GM11168 (cell line): ENCODE data around the gene NFYC.
"Not testable (repeated sequence)": the region's sequence is repeated elsewhere in the genome, so short reads cannot be mapped to it uniquely, and the experiment has no call there.

Experiments used
- in situ Hi-C: fragments of 300-500 bp; cut with MboI; formaldehyde crosslinking; loops from one replicate; pipeline ENCODE4 v1.12.0; 2022; ENCODE audit warnings: low sequenced_read_pairs; ENCODE audit not compliant: unreplicated experiment

Gene NFYC

DNA sequence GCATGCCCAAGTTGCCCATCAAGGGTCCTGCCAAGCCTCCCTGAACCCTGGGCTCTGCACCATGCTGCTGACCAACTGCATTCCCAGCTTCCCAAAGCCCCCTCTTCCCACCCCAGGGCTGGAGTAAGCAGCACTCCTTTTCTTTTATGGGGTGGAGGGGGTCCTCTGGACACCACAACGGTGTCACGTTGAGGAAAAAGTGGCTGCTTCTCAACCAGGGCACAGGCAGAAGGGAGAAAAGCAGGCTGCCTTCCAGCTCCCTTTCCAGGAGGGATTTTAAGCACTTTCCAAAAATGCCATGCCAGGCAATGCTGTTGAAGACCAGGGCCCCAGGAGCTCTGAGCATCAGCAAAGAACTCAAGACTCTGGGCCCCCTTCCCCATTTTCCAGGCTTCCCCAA lies 26.7 kb upstream of the NFYC start:
- in situ Hi-C loops = no loop called here

DNA sequence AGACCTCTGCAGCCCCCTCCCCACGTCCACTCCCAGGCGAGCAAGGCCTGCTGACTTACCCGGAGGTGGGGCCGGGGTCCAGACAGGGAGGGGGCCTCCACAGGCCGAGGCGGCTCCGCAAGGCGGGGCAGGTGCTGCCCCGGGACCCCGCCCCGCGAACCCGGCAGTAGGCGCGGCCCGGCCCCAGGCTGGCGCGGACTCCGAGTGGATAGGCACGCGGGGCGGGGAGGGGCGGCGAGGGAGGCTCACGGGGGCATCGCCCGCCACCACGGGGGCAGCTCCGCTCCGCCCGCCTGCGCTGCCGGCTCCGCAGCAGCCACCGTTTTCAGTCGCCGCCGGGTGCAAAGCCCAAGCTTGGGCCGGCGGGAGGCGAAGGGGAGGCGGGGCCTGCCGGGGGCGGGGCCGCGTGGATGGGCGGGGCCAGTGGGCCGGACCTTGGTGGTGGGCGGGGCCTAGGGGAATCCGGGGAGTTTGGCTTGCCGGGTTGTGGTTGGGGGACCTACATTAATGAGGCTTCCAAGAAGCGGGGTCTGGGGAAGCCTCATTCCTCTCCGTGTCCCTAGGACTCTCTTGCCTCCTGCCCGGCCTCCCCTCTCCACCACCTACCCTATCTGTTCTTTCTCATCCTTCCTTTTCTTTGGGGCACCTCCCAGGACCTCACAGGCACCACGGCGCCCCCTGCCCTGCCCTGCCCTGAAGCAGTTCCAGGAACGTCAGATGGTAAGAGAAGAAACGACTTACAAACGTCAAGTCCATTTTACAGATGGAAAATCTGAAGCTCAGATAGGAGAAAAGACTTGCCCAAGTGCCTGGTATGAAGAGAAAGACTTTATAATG lies 26.0 kb upstream of the NFYC start, which contains the start of gene RIMS3:
Gene RIMS3, minus strand, starts transcription at position 348 of the 837 bp plus-strand sequence. CDS start 23,757 bp downstream, outside the sequence.
- in situ Hi-C loops = no loop called here

DNA sequence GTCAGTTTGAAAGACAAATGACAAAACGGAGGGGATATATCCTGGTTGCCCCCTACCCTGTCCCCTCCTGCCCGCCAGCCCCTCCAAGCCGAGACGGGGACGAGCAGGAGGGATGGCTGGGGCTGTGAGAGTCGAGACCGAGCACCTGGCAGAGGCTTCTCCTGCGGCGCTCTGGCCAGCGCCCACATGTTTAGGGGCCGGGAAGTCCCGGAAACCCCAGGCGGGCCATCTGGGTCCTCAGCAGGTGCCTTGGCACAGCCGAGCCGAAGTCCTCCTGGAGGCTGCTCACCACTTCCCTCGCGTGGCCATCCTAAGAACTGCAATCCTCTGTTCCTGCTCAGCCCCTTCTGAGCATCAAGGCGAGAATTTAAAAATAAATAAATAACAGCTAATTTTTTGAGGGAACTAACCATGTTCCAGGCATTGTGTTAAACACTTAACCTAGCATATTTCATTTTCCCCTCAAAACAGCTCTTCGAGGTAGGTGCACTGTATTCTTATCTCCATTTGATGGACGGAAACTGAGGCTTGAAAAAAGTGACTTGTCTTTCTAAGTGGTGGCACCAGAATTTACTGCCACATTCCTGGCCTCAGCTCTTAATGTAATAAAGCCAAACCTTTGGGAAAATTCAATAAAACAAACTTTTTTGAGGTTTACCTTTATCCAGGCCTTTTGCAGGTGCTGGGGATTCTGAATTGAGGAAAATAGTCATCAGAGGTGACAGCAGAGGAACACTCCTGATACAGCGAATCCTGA lies 22.6 kb upstream of the NFYC start:
- in situ Hi-C loops = no loop called here

DNA sequence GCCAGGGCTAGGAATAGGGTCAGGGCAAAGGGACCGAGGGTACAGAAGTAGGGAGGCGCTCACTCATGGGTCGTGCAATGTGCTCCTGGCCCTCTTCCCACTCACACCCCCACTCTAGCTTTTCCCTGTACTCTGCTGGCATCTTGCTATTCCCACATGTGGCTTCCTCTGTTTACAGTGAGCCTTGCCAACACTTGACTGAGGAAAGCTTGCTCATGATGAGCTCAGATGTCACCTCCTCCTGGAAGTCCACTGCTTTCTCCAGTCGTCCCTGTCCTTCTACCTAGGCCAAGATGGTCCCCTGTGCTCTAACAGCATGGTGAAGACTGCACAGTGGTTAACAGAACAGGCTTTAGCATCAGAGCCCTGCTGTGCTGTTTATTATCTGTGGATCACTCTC lies 18.1 kb upstream of the NFYC start:
- in situ Hi-C loops = no loop called here

DNA sequence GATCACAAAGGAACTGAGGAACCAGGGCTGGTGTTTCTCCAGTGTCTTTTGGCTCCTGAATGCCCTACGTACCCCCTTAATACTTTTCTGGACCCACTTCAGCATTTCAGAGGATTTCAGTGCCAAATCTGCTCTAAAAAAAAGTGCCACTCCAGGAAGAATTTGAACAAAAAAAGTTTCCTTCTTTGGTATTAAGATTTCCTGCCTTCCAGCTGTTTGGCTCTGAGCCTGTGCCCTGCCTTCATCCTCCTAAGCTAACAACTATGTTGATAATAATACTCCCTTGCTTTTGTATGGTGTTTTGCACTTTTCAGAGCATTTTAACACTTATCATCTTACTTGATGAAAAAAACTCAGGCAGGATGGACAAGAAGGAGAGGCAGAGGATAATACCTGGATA lies 15.0 kb upstream of the NFYC start:
- in situ Hi-C loops = no loop called here

DNA sequence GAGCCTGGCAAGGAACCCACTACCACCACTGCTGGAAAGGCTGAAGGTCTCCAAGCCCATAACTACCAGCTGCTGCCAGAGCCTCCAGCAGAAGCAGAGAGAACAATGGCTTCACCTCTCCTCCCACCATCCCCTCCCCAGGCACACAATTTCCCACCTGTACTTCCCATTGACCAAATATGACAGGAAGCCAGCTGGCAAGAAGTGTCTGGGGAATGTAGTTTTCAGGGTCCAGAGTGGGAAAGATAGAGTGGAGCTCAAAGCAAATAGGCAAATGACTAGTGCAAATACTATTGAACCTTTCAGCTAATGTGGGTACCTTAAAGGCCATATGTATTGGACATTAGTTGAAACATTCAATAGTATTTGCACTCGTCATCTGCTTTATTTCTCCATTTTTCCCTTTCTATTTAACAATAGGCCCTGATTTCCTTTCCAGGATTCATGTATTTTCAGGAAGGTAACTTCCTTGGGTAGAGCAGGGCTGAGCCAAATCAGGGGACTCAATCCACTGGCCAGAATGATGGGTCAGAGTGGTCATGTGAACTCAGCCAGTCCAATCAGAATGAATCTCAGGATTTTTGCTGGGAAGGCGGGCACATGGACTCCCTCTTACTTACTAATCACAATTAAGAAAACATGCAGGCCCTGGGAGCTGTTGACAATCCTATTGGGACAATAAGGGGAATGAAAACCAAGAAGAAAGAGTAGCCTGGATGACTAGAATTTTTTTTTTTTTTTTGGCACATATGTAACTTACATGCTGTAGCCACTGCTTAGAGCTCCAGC lies 12.1 kb upstream of the NFYC start:
- in situ Hi-C loops = no loop called here

DNA sequence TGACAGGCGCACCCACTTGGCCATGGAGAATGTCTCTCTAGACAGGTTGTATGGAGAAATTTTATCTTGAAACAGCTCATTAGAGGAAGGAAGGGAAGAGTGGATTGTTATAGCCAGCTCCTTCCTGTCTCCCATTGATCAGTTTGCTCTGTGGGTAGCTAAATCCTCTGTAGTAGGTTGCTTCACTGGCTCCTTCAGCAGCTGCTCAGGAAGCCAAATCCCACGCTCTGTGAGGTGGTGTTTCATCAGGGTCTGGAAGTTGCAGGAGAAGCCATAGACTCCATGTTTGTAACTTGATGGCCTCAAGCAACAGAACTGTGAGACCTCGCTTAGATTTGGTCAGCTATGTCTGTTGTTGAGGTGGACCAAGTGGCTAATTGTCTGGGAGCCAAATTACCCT lies 6.8 kb upstream of the NFYC start:
- in situ Hi-C loops = no loop called here

DNA sequence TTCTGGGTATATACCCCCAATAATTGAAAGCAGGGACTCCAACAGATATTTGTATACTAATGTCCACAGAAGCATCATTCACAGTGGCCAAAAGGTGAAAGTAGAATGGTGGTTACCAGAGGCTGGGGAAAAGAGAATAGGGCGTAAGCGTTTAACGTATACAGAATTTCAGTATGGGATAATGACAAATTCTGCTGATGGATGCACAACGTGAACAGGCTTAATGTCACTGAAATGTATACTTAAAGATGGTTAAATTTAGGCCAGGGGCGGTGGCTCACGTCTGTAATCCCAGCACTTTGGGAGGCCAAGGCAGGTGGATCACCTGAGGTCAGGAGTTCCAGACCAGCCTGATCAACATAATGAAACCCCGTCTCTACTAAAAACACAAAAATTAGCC lies 4.4 kb upstream of the NFYC start:
- in situ Hi-C loops = no loop called here

DNA sequence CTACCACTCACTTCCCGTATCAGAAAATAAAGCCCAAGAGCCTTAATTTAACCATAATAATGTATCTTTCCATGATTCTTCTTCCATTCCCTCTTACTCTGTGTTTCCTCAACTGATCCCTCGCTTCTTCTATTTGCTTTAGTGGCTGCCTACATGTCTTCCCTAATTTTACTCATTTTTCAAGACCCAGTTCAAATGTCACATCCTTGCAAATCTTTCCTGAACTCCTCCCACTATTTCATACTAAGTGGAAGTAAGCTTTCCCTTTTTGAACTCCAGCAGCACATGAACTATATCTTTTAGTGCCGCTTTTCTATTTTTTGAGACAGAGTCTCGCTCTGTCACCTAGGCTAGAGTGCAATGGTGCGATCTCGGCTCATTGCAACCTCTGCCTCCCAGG lies 3.8 kb upstream of the NFYC start:
- in situ Hi-C loops = no loop called here

DNA sequence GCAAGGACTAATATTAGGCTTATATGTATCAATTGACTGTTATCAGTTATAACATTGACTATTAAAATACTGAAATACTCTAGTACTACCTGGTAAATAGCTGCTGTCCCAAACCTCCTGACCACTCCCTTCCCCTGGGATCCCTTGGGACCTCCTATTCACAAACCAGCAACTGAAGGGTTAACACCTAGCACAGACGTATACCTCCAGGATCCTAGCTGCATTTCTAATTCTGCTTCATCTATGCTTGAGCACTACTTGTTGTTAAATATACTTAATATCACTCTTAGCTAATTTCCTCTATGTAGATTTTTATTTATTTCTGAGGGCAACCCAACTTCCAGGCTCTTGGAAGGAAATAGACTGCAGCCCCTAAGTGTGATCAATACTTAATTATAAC lies 1.8 kb upstream of the NFYC start:
- in situ Hi-C loops = no loop called here

DNA sequence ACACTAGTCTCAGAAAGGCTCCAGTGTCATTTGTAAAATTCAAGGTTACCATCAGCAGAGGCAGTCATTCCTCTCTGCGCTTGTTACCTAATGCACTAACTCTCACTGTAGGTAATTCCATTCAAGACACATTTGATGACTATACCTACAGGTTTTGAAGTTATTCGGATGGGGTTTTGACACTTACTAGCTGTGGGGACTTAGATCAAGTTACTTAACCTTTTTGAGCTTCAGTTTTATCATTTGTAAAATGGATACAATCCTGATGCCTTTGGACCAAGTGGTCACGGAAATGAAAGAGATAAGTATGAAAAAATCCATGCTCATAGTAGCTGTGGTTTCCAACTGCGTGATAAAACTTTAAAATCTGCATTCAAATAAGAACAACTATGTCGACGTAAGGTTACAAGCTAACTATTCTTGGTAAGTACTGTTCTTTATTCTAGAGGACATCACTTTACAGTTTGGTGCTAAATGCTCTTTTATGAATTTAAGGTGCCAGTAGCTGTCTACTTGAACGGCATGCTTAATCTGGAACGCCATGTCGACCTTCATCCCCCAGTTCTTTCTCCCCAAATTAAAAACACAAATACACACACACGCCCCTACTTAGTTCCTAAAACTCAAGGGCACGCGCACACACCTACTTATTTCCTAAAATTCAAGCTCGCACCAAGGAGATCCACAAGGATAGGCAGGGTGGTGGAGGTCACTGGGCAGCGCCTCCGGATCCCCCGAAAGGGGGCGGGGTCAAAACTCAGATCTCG lies 550 bp upstream of the NFYC start:
- in situ Hi-C loops = no loop called here

DNA sequence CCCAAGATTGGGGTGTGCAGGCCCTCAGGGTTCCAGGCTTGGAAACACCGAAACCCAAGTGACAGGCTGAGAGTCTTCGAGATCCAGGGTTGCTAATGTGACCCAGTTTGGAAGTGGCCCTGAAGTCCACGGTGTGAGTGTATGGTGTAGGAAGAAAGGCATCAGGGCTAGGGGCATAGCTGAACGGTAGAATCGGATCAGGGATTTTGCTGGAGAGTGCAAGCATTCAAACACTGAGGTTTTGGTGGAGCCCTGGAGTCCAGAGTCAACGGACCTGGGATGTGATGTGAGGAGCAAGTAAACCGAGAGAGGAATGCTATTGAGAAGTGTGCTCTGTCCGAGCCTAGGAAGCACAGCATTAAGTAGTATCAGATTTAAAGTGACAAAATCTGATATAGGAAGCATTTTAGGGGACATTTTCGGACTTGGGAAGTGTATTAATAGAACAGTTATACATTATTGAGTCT lies 958 bp downstream of the NFYC start:
- in situ Hi-C loops = no loop called here

DNA sequence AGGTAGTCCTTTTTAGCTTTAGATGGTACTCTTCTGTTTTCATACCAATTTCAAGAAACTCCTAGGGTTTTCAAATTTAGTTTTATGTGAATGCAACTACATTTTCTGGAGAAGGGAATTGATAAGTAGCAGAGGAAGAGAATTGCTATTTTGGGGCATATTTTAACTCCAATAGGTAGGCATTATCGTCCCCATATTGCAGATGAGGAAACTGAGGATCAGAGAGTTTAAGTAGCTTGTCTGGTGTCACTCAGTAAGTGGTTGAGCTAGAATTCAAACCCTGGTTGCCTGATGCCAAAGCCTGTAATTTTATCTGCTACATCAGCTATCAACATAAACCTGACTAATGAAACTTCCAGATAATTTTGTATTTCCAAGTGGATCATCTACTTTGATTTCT lies 1.9 kb downstream of the NFYC start:
- in situ Hi-C loops = no loop called here

DNA sequence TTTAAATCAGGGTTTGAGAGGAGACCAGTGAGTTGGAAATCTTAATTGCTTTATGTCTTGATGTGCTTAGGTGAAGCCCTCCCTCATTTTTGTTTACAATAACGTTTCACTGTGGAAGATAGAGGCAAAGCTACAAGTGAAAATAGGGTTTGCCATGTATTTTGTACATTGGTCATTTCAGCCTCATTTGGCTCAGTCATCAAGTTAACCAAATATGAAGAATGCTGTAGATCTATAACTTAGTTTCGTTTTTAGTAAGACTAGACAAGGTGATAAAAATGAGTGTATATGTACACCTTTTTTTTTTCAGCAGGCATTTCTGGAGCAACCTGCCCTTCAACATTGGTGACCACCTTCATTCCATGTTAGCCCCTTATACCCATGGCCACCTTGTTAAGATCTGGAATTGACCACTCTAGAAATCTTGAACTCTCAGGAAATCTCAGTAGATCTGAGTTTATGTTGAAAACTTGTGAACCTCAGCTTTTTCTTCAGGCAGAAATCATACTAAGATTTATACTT lies 2.9 kb downstream of the NFYC start:
- in situ Hi-C loops = no loop called here

DNA sequence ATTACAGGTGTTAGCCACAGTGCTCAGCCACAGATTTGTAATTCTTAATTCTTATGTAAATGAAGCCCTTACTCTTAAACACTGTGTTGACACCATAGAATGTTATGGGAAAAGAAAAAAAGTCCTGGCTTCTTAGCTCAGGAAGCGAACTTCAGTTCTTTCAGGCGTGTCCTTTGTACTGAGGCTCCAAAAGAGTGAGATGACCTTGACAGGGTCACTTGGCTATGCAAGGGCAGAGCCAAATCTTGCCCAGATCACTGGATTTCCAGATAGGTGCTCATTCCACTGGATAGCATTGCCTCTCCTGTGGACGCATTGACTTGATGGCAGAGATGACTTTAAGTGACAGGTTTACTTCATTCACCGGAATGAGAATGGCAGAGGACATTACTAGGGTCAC lies 4.8 kb downstream of the NFYC start:
- in situ Hi-C loops = no loop called here

DNA sequence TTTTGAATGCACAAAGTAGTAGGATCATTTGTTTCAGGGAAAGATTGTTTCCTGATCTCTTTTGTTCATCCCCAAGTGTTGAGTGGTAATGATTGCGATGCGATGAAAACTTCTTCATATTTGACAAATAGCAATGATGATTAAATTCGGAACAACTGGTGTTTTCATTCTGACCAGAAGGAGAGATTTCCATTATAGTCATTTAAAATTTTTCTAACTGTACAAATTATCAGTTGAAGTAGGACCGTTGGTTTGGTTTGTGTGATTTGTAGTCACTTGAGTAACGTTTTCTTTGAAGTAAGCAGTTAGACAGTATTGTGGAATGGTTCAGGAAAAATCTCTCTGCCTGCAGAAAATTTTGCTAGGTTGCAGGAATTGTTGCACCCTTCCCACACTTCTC lies 5.9 kb downstream of the NFYC start:
- in situ Hi-C loops = no loop called here

DNA sequence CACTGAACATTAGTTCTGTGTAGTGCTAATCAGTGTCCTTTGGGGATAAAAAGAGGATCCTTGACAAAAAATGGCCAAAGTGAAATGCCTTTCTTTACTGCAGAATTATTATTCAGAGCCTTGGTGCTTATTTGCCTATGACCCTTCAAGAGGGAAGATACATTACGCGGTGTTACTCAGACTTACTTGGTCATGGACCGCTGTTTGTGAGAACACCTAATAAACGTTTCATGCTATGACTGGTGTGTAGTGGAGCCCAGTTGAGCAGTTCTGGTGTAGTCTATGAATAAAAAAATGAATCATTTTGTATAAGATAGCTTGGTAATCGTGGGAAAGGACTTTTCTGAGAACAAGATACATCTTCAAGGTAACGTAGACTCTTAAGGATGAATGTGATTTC lies 8.3 kb downstream of the NFYC start:
- in situ Hi-C loops = no loop called here

DNA sequence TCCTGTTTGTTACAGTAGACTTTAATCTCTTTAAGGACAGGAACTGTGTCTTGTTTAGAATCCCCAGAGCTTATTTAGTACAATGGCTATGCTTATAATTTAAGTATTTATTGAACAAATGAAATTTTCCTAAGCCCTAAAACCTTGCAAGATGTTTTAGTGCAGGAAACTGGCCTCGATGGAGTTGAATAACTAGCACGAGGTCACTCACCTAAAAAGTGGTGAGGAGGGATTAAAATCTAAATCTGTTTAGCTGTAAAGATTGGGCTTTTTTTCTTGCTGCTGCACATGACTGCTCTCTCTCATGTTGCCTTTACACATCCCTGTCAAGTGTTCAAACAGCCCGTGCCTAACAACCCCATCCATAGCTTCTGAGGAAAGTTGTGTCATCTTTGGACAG lies 10.2 kb downstream of the NFYC start:
- in situ Hi-C loops = no loop called here

DNA sequence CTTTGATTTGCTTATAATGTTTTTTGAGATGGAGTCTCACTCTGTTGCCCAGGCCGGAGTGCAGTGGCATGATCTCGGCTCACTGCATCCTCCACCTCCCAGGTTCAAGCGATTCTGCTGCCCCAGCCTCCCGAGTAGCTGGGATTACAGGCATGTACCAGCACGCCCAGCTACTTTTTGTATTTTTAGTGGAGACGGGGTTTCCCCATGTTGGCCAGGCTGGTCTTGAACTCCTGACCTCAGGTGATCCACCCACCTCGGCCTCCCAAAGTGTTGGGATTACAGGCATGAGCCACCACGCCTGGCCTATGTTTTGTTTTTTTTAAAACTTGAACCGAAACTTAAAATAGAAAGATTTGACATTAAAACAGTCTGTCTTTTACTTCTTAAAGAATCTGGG lies 11.3 kb downstream of the NFYC start:
- in situ Hi-C loops = not testable (repeated sequence)

DNA sequence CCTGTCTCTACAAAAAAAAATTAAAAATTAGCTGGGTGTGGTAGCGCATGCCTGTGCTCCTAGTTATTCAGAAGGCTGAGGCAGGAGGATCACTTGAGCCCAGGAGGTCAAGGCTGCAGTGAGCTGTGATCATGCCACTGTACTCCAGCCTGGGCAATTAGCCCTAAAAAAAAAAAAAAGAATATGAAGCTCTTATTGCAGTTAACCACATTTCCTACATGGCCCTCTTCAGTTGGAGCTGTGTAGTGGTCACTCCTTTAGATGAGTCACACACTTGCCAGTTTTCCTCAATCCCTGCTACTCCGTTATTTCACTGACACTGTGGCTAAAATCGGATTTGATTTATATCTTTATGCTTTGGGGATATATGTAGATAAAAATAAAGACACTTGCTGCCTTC lies 11.8 kb downstream of the NFYC start:
- in situ Hi-C loops = no loop called here
